Tibial nerve (tissue), 4 donors: ENCODE measurements around the gene NME7.

Experiments
- CTCF ChIP-seq, 5 experiments: fragments of 200-600 bp in 3 of 5; fragments of 450-650 bp in 2 of 5; sonication (generic) in 3 of 5; IDR thresholded peaks; one replicate each; pipeline ENCODE4 v1.5.1; 2016 to 2019; ENCODE audit warnings: antibody characterized with exemption in 5 of 5, mild to moderate bottlenecking in 3 of 5, moderate library complexity in 2 of 5
- EP300 ChIP-seq, 2 donors: sonication (generic); formaldehyde crosslinking; IDR thresholded peaks; one replicate each; pipeline ENCODE4 v1.6.1; 2017; ENCODE audit warnings: antibody characterized with exemption in 2 of 2, mild to moderate bottlenecking in 1 of 2
- POLR2A ChIP-seq, 2 donors: fragments of 450-650 bp; IDR thresholded peaks; one replicate each; pipeline ENCODE4 v1.6.1; 2017; ENCODE audit warnings: antibody characterized with exemption in 2 of 2, mild to moderate bottlenecking in 2 of 2, moderate library complexity in 2 of 2

GRCh38 chr1:169202791-169203665 is 164.6 kb downstream of the NME7 start:
- no peak for TF ChIP-seq CTCF (IDR thresholded peaks at IDR 0.05)
- TF ChIP-seq EP300 (IDR thresholded peaks at IDR 0.05) = no peak
- no peak for TF ChIP-seq POLR2A (IDR thresholded peaks at IDR 0.05)
